ENCODE data around the gene PIGQ. TPM values are rescaled to one million over a fixed set of nuclear protein-coding genes. Genes with fewer than 3 reads are reported as not detected.

The PIGQ gene
- total RNA-seq, result 32.3 and 38.7 TPM in 2 replicates

DNA sequence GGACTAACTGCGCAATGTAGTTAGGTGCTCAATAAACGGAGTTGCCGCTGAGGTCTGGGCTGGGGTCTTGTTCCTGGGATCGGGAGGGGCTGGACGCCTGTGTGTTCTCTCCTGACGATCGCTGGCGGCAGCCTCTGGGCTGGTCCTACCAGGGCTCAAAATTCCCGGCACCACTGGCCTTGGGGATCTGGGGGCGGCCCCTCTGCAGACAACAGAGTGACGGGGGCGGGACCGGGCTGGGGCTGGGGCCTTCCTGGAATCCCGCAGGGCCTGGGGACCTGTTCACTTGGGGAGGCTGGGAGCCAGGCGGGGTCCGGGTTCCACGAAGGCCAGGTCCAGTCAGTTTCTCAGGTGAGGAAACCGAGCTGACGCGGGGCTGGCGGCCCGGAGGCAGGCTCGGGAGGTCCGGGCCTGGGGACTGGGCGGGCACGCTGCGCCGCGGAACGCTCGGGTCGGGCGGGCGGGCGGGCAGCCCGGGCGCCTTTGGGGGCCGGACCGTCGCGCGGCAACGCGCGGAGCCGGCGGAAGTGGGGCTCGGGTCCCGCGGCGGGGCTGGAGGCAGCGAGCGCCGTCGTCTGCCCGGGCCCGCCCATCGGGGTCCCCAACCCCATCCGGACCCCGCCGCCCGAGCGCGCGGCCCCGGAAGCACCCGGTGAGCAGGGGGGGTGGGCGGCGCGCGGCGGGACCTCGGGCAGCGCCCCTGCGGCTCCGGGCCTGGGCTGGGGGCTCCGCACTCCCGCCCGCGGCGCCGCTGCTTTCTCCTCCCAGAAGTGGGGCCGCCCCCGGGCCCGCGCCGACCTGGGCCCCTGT is at the start of gene PIGQ:
PIGQ (plus strand) TSS at position 524 of the 810 bp plus-strand sequence. CDS start 4,107 bp downstream, outside the sequence.

DNA sequence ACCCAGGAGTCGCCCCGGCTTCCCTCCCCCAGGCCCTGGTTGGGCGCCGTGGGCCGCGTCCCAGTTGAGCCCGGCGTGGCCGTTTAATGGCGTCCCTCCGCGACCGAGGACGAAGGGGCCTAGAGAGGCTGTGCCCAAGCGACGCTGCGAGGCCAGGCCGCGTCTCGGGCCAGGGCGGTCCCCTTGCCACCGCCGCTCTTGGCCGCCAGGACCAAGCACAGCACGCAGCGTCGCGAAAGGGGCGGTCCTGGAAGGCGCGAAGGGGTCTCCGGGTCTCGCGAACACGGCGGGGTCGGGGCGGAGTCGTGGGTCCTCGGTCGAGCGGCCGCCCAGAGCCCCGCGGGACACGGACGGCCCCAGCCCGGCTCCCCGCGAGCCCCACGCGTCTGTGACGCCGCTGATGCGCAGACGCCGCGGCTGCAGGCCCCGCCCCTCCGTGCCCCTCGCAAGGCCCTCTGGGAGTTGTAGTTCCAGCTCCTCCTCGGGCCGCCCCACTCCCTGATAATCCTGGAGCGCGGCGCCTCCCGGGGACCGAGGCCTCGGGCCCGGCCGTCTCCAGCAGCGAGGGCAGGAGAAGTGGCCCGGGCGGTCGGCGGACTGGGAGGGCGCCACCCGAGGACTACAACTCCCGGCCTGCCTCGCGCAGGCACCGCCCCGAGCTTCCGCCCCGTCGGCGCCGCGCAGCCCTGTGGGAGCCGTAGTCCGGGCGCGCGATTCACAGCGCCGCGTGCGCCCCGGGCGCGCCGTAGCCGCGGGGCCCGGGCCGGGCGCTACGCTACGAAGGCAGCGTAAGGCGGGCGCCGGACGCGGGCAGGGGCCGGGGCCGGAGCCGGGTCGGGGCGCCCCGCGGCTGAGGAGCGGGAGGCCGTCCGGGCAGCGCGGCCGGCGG is 42.5 kb upstream of the PIGQ start, which contains the start of gene CAPN15:
CAPN15 (plus strand) TSS at position 698 of the 889 bp plus-strand sequence. CDS start 19,127 bp downstream, outside the sequence.

DNA sequence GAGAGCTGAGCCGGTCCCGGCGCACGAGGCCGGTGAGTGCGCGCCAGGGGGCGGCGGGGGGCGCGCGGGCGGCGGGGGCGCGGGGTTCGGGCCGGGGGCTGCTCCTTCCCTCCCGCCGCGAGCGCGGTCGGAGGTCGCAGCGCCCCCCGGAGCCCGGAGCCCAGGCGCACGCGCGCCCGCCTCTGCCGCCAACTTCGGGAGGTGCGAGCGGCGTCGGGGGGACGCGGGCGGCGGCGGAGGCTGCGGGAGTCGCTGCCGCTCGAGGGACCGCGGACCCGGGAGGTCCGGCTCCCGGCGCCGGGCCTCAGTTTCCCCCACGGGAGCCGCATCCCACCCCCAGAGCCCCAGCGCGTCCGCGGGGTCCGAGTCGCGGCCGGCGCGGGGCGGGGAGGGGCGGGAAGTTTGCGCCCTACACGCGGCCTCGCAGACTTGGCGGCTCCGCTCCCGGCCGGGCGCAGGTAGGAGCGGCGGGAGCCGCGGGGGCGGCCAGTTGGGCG is 9.5 kb upstream of the PIGQ start, which contains the start of gene PRR35:
PRR35 (plus strand) TSS at position 191 of the 497 bp plus-strand sequence. CDS start 2,901 bp downstream, outside the sequence.

DNA sequence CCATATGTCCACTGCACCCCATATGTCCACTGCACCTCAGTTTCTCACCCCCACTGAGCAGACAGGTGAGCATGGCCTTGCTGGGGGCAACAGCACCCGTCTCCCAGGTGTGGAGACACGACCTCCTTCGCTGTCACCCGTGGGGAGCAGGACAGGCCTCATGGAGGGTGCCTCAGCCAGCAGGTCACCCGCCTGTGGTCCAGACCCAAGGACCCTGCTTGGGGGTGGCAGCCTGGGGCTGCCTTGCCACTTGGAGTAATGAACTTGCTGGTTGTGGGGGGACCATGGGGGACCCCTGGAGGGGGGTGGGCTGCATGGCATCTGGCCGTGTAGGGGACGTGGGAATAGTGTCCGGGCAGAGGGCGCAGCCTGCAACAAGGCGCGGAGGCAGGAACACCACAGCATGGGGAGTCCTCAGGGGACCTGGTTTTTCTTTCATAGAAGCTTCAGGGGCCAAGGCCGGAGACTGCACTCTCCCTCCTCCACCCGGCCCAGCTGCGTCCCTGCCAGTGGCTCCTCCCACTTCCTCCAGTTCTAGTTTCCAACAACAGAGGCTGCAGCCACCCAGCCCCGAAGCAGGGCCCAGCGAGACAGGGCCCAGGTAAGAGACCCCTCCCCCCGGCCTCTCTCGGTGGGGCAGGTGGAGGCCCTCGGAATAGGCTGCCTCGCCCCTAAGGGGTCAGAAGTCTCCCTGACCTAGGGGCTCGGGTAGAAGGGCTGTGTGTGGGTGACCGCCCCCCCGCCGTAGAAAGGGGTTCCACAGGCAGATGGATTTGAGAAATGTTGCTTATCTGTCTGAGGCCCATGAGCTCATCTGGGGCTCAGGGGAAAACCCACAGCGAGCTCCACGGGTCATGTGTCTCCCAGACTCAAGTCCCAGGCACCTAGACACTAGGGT is 3.0 kb upstream of the PIGQ start, which contains the start of gene NHLRC4:
NHLRC4 (plus strand) TSS at position 531 of the 898 bp plus-strand sequence. CDS start 1,043 bp downstream, outside the sequence.

DNA sequence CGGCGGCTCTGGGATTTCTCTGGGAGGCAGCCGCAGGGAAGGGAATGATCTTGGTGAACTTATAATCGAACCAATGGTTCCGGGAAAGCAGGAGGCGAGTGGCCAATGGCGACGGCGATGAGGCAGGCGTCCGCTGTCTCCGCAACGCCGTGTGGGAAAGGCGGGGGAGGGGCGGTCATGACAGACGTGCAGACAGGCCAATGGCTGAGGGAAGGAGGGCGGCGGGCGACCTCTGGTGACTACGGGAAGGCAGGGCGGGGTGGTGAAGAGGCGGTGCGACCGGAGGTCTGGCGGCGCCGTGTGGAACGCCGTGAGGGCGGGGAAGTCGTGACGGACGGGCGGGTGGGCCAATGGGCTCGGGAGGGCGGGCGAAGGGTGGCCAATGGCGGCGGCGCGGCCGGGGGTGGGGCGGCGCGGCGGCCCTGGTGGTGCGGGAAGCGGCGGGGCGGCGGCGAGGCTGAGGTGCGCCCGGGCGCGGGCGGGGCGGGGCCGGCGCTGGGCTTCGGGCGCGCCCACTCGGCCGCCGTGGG is 20.0 kb downstream of the PIGQ start, which contains the start of gene RAB40C:
RAB40C (plus strand) TSS at position 409 of the 530 bp plus-strand sequence. CDS start 226 bp downstream, outside the sequence.

DNA sequence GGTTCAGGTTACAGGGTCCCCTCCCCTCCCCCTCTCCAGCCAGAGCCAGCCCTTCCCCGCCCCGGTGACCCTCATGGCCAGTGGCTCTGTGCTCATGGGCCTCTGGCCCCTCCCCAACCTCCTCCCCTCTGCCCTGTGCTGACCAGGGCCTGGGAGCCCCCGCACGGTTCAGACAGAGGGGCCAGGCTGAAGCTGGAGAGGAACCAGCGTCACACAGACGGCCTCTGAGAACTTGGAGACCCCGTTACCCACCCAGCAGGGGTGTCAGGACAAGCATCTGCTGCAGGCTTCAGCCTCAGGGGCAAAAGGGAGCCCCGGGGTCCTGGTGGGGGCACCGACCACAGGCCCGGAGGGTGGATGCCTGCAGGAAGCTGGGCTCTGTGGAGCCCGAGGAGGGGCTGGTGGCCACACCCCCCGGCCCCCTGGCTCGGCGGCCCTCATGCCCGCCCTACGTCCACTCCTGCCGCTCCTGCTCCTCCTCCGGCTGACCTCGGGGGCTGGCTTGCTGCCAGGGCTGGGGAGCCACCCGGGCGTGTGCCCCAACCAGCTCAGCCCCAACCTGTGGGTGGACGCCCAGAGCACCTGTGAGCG is 61.1 kb downstream of the PIGQ start, which contains the start of gene WFIKKN1:
WFIKKN1 (plus strand) TSS at position 171 of the 591 bp plus-strand sequence; CDS start at position 440, 269 bp downstream.

Other genes with a start within 250 kb of the PIGQ start
- gene AXIN1, start 217.2 kb upstream of the PIGQ start, total RNA-seq, result 15.4 and 29.3 TPM in 2 replicates
- gene MRPL28, start 199.4 kb upstream of the PIGQ start, total RNA-seq, result 75.9 and 105 TPM in 2 replicates
- 50.9 and 88.8 TPM in 2 replicates for gene PGAP6, start 188.0 kb upstream of the PIGQ start, total RNA-seq
- gene NME4, start 172.8 kb upstream of the PIGQ start, total RNA-seq, result 56.7 and 109 TPM in 2 replicates
- gene DECR2, start 168.1 kb upstream of the PIGQ start, total RNA-seq, result 17.9 and 43.8 TPM in 2 replicates
- 20.8 and 30.6 TPM in 2 replicates for gene RAB11FIP3, start 144.3 kb upstream of the PIGQ start, total RNA-seq
- 33.5 and 52.9 TPM in 2 replicates for gene CAPN15, start 42.3 kb upstream of the PIGQ start, total RNA-seq
- gene PRR35, start 9.6 kb upstream of the PIGQ start, total RNA-seq, result not detected in 2 replicates
- 3.1 and 4.7 TPM in 2 replicates for gene NHLRC4, start 3.0 kb upstream of the PIGQ start, total RNA-seq
- gene RAB40C, start 20.1 kb downstream of the PIGQ start, total RNA-seq, result 13.2 and 17.4 TPM in 2 replicates
- gene WFIKKN1, start 61.0 kb downstream of the PIGQ start, total RNA-seq, result 0.29 and 0.50 TPM in 2 replicates
- gene METTL26, start 66.3 kb downstream of the PIGQ start, total RNA-seq, result 91.2 and 122 TPM in 2 replicates
- 11.8 and 20.3 TPM in 2 replicates for gene MCRIP2, start 71.9 kb downstream of the PIGQ start, total RNA-seq
- 9.4 and 16.3 TPM in 2 replicates for gene WDR90, start 79.4 kb downstream of the PIGQ start, total RNA-seq
- gene RHOT2, start 98.2 kb downstream of the PIGQ start, total RNA-seq, result 51.6 and 57.7 TPM in 2 replicates
- gene RHBDL1, start 105.7 kb downstream of the PIGQ start, total RNA-seq, result 4.8 and 9.4 TPM in 2 replicates
- gene STUB1, start 110.4 kb downstream of the PIGQ start, total RNA-seq, result 126 and 174 TPM in 2 replicates
- gene JMJD8, start 114.4 kb downstream of the PIGQ start, total RNA-seq, result 31.0 and 55.1 TPM in 2 replicates
- 8.3 and 10.3 TPM in 2 replicates for gene WDR24, start 120.4 kb downstream of the PIGQ start, total RNA-seq
- gene FBXL16, start 135.8 kb downstream of the PIGQ start, total RNA-seq, result 0.17 and 0.29 TPM in 2 replicates
- 57.7 and 136 TPM in 2 replicates for gene METRN, start 145.2 kb downstream of the PIGQ start, total RNA-seq
- 31.3 and 37.1 TPM in 2 replicates for gene ANTKMT, start 151.2 kb downstream of the PIGQ start, total RNA-seq
- 1.6 and 3.8 TPM in 2 replicates for gene CCDC78, start 156.5 kb downstream of the PIGQ start, total RNA-seq
- 16.4 and 21.5 TPM in 2 replicates for gene HAGHL, start 157.1 kb downstream of the PIGQ start, total RNA-seq
- gene CIAO3, start 171.0 kb downstream of the PIGQ start, total RNA-seq, result 27.3 and 44.3 TPM in 2 replicates
- gene MSLN, start 190.8 kb downstream of the PIGQ start, total RNA-seq, result 0.17 TPM in 1 of 2 replicates, not detected in the other
- gene RPUSD1, start 218.4 kb downstream of the PIGQ start, total RNA-seq, result 20.5 and 29.6 TPM in 2 replicates
- gene CHTF18, start 218.7 kb downstream of the PIGQ start, total RNA-seq, result 6.9 and 18.3 TPM in 2 replicates
- not detected in 2 replicates for gene GNG13, start 230.8 kb downstream of the PIGQ start, total RNA-seq